ENCODE measurements around the gene HHIPL1.
"Not testable (repeated sequence)": the region's sequence is repeated elsewhere in the genome, so short reads cannot be mapped to it uniquely, and the experiment has no call there.

The HHIPL1 gene

DNA sequence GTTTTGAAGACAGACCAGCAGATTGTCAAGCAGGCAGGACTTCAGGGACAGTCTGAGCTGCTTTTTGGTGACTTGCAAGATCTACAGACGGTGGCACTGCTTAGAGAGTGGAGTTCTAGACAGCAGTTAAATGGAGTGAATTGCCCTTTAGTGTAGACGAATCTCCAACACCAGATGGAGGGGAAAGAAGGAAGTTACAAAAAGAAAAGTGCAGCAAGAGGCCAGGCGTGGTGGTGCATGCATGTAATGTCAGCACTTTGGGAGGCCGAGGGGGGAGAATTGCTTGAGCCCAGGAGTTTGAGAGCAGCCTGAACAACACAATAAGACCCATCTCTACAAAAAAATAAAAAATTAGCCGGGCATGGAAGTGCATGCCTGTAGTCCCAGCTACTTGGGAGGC, 8.4 kb upstream of the HHIPL1 start:
- DNase-seq, result no peak

DNA sequence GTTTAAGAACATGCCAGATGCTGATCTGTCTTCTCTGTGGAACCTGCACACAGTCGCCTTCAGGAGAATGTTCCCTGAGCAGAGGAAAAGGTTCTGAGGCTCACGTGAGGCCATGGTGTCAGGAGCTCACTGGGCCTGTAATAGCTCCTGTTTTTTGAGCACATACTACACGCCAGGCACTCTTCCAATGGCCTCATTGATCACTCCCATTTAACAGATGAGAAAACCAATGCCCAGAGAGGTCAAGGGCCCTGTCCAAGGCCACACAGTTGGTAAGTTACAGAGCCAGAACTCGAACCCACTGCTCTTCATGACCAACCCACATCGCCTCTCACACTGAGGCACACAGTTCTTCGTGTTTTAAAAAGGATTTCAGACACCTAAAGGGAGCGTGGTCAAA, 7.3 kb upstream of the HHIPL1 start:
- DNase-seq, result no peak

DNA sequence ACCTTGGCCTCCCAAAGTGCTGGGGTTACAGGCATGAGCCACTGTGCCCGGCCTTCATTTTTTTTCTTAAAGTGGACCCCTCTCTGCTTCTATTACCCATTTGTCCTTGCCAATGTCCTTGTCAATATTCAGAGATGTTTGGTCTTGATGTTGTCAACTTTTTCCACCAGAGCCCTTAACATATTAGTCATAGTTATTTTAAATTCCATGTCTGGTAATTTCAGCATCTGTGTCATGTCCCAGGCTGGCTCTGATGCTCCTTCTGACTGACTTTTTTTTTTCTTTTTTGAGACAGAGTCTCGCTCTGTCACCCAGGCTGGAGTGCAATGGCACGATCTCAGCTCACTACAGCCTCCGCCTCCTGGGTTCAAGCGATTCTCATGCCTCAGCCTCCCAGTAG, 2.2 kb upstream of the HHIPL1 start:
- DNase-seq, result not testable (repeated sequence)

DNA sequence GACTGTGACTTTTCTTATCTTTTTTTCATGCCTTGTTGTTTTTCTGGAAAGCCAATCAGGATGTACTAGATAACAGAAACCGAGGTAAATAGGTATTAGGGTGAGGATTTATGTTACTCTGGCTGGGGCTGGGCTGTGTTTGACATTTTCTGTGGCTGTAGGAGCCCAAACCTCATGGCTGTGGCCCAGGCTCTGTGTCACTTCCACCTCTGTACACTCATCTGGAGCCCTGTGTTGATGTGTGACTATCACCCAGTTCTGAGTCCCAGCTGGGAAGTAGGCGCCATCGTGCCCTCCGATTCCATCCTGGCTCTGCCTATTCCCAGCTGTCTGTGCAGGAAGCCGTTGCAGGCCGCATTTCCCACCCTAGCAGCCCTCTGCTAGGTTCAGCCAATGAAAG, 1.6 kb upstream of the HHIPL1 start:
- DNase-seq, result no peak

DNA sequence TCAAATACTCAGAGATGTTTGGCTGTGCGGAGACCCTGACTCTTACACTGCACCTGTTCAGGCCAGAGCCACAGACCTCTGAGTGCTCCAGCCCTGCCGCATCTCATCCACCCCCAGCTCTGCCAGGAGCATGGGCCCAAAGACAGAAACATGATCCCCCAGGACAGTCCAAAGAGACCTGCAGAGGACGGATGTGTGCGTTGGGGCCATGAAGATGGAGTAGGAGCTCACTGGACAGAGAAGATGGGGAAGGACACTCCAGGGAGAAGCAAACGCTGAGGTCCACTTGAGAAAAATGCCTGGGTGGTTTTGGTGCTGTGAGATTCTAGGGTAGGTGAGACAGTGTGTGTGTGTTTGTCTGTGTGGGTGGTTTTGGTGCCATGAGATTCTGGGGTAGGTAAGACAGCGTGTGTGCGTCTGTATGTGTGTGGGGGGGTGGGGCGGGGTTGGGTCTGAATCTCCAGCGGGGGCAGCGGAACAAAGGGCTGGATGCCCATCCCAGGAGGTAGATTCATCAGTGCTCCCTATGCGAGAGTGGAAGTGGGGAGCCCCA, 818 bp upstream of the HHIPL1 start:
- no peak for DNase-seq

DNA sequence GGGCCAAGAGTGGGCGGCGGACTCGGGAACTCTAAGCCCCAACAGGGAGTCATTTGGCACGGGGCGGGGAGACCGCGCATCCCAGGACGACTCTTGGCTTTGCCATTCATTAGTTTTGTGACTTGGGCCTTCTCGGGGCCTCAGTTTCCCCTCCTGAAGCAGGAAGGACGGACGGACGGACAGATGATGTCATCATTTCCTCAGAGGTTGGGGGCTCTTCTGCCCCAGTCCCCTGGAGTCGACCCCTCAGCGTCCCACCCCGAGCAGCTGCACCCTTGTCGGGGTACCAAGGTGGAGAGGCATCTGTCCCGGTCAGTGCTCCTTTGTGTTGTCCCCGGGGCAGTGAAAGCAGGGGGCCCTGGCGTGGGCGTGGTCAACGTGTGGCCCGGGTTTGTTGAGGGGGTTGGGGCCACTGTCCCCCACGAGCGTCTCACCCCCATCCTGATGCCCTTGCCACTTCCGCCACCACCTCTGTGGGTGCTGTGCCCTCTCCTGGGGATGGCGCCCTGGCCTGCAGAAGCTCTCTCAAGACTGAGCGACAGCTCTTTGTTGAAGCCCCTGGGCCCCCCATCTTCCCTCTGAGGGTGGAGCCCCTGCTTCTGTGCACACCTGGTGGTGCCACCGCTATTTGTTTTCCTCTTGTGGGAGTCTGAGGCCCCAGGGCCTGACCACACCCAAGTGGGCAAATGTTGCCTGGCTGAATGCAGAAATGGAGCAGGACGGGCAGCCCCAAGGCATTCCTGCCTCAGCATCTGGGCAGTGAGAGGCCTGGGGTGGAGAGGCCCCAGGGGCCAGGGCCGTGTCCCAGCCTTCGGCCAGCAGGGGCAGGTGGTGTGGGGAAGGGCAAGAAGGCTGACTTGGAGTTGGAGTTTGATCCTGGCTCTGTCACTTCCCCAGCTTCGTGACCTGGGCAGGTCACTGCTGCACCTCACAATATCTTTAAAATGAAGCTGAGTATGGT, 896 bp downstream of the HHIPL1 start:
- no peak for DNase-seq

DNA sequence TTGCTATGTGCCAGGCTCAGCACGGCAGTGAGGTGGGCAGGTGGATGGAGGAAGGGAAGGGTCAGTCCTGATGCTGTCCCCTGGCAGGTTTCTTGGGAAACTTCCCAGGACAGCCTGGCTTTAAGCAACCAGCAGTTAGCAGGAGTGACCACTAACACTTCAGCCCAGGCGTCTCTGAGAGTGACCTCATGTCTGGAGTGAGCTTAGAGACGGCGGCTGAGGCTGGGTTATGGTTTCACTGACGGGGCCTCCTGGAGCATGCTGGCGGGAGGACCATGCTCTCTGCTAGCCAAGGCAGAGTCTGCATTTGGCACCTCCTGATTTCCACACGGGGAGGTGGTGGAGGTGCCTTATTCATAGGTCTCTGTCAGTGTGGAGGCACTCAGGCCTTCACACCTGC, 2.5 kb downstream of the HHIPL1 start:
- no peak for DNase-seq

DNA sequence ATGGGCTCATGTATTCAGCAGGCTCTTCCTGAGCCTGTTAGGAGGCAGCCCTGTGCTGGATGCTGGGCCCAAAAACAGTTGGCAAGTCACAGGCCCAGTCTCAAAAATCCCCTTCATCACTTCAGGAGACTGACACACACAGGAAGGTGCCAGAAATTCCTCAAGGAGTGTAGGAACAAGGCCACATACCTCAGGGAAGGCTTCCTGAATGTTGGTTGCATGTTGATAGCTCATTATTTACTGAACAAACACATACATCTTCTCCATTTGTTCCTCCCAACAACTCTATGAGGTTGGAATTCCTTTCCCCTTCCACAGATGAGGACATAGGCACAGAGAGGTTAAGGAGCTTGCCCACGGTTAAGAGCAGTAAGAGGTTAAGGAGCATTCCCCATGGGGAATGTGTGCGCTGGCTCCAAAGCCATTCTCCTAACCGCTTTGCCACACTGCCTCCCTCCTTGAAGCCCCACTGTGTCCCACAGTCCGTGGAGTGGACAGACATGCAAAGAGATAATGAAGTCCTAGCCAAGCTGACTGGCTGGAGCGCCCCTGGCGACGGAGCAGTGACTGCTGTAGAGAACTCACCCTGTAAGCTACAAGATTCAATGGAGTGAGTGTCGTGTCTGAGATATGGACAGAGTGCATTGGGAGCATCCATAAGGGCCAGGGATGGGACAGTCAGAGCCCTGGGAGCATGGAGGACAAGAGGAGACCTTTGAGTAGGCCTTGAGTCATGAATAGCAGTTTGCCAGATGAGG, 3.3 kb downstream of the HHIPL1 start:
- DNase-seq, result no peak

DNA sequence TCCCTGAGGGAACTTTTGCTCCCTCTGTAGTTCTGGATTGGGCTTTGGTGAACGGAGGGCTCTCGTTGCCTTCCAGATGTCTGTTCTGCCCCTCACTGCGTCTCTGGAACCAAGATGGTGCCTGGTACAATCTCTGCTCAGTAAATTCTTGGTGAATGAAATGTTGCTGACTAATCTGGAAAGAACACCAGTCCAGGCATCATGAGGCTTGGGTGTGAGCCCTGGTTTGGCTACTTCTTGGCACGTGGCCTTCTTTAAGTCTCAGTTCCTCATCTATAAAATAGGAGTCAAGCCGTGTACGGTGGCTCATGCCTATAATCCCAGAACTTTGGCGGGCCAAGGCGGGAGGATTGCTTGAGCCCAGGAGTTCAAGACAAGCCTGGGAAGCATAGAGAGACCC, 4.3 kb downstream of the HHIPL1 start:
- no peak for DNase-seq

DNA sequence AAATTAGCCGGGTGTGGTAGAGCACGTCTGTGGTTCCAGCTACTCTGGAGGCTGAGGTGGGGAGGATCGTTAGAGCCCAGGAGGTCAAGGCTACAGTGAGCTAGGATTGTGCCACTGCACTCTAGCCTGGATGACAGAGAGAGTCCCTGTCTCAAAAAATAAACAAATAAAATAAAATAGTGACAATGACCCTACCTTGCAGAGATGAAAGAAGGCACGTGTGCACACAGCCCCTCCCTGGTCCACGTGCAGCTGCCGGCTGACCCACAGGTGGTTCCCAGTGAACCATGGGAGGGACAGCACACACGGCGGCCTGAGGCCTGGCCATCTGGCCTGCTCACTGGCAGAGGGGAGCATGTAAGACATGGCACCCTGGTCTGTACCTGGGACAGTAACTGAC, 4.7 kb downstream of the HHIPL1 start:
- DNase-seq, result no peak

DNA sequence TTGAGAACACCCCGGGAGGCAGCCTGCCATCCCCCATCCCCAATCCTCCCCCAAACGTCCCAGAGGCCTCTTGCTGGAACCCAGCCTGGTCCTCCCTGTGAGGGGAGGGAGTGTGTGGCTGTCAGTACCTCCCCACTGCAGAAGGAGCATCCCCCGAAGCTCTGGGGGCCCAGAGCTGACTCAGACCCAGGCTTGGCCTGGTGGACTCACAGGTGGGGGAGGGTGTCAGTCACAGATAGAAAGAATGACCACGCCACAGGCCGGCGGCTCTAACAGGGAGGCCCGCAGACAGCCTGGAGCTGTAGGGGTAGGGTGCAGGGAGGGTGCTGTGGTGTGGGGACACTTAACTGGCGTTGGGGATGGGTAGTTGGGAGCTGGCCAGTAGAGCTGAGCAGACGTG, 5.3 kb downstream of the HHIPL1 start:
- no peak for DNase-seq

DNA sequence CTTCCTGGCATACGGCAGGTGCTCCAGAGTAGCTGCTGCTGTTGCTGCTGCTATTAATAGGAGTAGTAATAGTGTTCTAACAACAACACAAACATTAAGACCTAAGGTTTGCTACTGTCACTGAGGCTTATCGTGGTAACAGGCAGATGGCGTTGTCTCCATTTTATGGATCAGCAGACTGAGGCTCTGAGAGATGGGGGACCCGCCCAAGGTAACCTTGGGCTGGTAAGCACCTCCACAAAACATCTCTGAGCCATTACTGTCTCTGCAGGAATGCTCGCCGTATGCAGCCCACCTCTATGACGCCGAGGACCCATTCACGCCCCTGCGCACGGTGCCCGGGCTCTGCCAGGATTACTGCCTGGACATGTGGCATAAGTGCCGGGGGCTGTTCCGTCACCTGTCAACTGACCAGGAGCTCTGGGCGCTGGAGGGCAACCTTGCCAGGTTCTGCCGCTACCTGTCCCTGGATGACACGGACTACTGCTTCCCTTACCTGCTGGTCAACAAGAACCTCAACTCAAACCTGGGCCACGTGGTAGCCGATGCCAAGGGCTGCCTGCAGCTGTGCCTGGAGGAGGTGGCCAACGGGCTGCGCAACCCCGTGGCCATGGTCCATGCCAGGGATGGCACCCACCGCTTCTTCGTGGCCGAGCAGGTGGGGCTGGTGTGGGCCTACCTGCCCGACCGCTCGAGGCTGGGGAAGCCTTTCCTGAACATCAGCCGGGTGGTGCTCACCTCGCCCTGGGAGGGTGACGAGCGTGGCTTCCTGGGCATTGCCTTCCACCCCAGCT, 7.2 kb downstream of the HHIPL1 start:
- DNase-seq, result no peak

DNA sequence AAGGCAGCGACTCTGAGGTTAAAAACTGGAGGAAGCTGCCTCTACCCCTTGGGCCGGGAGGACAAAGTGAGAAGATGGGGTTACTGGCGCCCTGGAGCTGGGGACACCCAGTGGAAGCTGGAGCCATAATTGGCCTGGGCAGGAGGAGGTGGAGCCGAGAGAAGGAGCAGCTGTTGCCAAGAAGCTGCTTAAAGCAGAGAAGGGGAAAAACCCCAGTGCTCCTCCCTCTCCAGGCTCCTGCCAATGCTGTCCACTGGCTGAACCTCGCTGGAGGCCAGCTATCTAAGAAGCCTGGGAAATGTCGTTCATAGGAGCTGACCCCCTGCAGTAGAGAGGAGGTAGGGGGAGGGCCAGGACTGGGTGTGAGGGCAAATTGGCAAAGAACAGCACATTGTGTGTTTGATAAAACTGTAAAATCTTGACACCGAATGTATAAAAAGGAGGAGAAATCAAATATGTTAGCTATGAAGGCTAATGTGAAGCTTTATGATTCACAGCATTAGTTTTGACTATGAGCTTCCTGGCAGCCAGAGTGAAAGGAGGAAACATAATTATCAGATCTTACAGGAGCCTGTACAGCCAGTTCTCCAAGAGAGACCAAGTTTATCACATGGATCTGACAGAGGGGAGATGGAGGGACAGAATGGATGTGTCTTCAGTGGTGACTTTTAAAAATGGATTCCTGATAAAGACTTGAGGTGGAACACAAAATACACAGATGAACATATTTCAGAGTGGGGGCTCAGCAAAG, 9.5 kb downstream of the HHIPL1 start:
- no peak for DNase-seq

DNA sequence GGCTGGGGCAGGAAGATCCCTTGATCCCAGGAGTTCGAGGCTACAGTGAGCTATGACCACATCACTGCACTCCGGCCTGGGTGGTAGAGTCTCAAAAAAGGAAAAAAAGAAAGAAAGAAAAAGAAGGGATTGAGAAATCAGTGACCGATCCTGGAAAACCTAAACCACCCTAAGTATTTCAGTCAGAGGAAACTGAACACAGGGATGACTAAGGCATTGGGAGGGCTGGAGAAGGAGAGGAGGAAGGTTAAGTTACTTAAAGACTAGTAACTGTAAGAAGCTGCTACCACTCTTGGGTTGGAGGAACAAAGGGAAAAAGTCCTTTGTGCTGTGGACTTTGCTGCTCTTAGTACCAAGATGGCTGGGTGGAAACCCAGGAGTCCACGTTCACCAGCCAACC, 10.6 kb downstream of the HHIPL1 start:
- DNase-seq, result no peak

DNA sequence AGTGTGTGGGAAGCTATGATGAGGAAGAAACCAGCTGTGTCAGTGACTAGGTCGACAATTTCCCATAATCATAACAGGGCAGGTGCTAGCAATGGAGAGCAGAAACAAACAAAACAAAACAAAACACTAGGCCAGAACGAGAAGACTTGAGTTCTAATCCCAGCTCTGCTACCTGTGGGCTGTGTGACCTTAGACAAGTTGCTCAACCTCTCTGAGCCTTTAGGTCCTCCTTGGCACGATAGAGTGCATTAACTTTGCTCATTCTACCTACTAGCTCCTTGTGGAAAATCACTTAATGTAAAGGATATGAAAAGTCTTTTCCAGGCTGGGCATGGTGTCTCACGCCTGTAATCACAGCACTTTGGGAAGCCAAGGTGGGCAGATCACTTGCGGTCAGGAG, 11.2 kb downstream of the HHIPL1 start:
- no peak for DNase-seq

DNA sequence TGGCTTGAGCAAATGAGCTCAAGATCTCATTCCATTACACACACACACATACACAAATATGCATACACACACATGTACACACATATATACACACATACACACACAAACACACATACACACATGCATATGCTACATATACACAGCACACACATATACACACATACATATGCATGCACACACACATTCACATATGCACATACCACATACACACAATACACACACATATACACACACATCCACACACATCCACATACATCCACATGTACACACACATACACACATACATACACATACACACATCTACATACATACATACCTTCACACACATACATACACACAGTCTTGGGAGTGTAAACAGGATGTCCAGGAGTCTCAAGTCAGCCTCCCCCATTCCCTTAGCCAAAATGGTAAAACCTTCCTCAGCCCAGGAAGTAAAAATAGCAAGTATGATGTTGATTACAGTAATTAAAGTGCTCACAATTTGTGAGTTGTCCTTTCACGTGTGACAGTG, 12.8 kb downstream of the HHIPL1 start:
- no peak for DNase-seq

DNA sequence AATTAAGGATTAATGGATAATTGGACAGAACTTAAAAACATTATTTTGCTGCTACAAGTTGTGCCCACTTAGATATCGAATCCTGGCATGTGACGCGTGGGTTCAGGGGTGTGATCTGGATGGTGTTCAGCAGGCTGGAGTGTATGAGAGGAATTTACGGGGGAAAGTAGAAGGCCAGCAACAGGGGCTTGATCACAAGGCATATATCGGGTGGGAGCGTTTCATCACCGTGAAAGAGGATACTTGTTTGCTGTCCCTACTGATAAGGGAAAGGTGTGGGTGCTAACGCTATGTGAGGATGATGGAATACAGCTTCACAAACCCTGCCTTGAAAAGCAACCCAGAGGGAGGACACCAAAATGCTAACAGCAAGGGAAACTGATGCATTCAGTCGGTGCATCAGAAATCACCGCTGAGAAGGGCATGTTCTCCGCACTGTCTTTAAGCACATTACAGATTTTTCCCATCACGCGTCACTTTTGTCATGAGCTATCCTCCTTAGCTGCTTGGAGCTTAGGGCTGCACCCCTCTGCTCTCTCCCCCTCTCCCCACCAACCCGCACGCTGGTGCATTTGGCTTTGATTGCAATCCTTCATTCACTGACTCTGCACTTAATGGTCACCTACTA, 13.4 kb downstream of the HHIPL1 start:
- no peak for DNase-seq

DNA sequence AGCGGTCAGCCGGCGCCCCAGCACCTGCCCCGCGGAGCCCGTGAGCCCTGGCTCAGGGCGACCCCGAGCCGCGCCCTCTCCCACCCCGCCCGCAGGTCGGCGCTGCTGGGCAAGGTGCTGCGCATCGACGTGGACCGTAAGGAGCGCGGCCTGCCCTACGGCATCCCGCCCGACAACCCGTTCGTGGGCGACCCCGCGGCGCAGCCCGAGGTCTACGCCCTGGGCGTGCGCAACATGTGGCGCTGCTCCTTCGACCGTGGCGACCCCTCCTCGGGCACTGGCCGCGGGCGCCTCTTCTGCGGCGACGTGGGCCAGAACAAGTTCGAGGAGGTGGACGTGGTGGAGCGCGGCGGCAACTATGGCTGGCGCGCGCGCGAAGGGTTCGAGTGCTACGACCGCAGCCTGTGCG, 14.4 kb downstream of the HHIPL1 start:
- DNase-seq, result no peak

DNA sequence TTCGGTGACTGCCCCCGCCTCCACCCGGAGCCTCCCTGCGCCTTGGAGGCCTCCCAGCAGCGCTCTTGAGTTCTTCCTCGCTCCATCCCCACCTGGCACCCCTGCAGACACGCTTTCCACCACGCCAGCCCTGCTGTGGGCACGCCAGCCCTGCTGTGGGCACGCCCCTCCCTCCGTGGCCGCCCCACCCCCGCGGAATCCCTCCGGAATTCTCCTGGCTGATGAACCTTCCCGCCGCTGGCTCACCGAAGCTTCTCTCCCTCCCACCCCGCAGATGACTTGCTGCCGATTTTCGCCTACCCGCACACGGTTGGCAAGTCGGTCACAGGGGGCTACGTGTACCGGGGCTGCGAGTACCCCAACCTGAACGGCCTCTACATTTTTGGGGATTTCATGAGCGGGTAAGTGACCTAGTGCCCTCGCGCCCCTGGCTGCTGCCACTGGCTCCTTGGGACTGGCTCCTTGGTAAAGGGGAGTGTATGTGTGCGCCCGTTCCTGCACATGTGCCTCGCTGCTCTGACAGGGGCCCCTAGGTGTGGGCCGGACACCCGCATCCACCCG, 15.2 kb downstream of the HHIPL1 start:
- DNase-seq, result no peak

DNA sequence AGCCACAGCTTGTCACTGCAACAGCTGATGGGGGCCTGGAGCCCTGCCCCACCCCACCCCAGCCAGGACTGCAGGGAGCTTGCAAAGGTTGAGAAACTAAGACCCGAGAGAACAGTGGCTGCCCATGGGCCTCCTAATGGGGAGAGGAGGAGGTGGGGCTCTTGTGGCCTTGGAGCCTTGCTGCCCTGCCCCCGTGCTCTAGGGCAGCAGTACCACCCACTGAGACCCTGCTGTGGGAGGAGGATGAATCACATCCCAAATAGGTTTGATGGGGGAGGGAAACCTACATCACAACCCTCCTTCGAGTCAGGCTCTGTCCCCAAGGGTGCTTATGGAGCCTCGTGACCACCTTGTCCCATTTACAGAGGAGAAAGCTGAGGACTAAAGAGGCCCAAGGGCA, 15.9 kb downstream of the HHIPL1 start:
- no peak for DNase-seq

DNA sequence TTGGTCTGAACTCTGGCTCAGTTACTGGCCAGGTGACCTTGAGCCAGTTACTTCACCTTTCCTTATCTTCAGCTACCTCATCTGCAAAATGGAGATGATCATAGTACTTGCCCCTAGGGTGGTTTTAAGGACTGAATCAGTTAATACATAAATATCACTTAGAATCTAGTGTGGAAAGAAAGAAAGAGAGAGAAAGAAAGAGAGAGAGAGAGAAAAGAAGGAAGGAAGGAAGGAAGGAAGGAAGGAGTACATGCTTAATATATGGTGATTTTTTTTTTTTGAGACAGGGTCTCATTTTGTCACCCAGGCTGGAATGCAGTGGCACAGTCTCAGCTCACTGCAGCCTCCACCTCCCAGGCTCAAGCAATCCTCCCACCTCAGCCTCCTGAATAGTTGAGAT, 16.3 kb downstream of the HHIPL1 start:
- not testable (repeated sequence) for DNase-seq
